NK-92 (cell line): ENCODE measurements around the gene TANC2.
"Not testable (repeated sequence)": the region's sequence is repeated elsewhere in the genome, so short reads cannot be mapped to it uniquely, and the experiment has no call there.

Experiments
- DNase-seq: peaks from one replicate; lab custom pipeline; 2025; ENCODE audit not compliant: unreplicated experiment; lab: John Stamatoyannopoulos, UW

The TANC2 gene

DNA sequence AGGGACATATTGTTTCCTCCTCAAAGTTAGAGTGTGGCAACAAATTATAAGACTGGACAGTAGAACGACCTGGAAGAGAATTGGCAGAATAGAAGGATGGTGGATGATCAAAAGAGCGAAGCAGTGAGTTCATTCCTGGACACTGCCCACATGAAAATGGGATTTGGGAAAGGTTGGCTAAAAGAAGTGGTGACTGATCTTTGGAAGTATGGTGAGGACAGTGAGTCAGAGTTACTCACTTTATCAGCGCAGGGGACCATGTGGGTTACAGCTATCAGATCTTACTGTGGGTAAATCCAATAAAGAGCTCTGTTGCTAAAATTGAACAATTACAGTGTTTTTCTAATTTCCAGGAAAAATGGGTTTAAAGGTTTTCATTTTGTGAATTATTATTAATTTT lies 2.7 kb upstream of the TANC2 start:
- no peak for DNase-seq

DNA sequence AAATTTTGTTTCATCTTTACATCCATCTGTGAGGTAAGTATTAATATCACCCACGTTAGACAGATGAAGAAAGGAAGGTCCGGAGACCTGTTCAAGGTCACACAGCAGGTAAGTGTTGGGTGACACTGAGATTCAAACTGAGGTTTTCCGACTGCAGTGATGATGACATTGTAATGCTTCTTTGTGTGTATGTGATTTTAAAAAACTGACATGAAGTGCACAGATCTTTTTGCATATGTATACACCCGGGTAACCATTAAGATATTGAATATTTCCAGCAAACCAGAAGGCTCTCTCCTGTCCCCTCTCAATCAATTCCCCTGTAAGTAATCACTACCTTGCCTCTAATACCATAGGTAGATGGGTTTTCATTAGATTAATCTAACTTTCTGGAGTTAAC lies 1.5 kb upstream of the TANC2 start:
- DNase-seq, result no peak

DNA sequence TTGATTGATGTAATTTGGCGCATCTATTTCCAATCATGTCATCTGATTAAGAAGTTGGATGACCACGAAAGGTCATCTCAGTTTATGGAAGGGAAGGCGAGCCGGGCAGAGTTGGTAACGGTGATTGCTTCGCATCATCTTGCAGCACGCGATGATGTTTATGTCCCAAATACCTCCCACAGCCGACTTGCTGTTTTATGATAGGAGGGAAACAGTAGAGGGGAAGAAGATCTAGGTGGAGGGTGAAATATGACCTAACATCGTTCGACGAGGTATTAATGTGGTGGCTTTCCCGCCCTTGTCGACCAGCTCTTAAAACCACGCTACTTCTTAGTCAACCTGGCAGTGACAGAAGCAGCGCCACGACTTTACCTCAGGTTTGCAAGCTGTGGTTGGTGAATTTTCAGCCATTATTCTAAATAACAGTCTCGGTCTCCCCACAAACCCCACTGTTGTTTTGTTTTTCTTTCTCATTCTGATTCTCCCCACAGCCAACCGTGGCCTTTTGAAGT lies 805 bp upstream of the TANC2 start:
- no peak for DNase-seq

DNA sequence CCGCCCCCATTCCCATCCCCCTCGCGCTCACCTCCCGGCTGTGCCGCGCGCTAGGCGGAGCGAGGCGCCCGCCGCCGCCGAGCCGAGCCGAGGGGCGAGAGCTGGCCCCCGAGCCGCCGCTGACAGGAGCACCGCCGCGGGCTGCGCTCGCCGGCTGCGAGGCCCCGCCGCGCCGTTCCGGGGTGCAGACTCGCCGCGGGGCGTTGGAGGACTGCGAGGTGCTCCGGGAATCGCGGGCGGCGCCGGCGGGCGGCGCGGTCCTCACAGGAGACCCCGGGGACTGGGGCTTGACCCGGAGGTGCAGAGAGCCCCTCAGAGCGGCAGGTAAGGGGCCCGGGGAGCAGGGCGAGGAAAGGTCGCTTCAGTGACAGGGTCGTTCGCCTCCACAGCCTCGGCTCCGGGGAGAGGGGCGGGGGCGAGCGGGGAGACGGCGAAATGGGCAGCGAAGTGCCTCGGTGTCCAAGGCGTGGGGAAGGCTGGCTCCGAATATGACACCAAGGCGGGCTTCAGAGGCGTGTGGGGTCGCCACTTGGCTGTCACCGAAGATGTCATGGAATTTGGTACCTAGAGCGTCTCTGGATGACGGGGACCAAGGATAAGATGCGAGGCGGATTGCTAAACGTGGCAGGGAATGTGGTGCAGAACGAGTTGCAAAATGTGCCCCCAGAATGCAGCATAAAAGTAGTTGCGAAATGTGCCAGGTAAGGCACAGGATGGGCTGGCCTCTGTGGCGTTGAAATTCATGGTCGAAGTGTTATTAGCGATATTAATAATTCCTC lies 580 bp downstream of the TANC2 start:
- no peak for DNase-seq

DNA sequence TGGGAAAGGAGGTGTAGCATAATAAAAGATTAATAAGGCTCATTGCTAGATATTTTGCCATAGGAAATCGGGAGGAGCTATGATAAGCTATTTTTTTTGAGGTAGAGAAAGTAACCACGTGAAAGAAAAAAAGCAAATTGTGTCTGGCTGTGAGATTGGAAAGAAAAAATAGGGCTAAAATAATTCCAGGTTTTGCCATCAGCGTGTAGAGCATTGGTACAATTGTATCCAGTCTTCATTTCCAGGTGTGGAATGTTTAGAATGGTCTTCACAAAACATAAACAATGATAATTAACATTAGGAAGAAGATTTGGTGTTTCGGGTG lies 1.1 kb downstream of the TANC2 start:
- DNase-seq, result no peak

DNA sequence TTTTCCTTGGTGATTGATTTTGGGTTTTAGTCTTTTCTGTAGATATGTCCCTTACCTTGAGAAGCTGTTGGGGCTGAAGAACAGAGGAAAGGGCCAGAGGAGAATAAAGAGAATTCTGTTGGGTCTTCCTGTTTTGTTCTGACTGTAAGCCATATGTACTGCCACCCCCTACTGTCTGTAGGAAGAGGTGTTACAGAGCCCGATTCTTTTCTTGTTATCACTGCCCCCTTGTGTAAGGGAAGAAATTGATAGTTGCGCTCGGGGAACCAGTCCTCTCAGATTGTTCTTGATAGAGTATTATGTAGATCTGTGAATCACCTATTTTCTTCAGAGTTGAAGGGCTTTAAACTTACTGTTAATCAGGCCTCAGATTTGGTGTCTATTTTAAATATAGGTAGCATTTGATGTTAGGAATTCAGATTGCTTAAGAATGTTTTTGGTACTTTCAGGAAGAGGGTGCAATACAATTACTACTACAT lies 2.4 kb downstream of the TANC2 start:
- no peak for DNase-seq

DNA sequence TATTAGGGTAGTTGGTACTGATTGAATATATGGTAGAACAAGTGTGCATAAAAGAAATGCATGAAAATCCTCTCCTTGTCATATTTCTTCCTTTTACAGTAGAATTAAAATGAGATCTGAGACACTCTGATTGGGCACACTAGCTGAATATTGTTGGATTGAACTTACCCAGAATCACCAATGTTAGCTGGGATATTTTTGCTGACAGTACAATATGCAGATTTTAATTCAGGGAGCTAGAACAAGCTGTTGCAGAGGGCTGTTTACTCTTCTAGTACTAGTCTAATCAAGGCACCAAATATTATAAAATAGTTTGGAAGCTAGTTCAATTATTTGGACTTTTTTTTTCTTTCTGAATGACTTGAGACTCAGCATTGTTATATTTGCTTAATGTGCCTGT lies 4.6 kb downstream of the TANC2 start:
- no peak for DNase-seq

DNA sequence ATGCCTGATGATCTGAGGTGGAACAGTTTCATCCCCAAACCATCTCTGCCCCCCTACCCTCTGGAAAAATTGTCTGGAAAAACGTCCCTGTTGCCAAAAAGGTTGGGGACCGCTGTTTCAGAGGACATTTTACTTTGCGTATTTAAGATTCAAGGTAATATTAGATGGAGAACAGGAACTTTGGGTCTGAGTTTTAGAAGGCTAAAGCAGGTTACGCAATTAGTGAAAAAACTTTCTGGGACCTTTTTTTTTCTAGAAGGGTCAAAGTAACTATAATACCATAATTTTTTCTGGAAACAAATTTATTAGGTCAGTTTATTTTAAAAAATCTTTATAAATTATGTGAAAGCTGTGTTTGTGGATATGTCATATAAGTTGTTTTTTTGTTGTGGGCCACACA lies 5.8 kb downstream of the TANC2 start:
- no peak for DNase-seq

DNA sequence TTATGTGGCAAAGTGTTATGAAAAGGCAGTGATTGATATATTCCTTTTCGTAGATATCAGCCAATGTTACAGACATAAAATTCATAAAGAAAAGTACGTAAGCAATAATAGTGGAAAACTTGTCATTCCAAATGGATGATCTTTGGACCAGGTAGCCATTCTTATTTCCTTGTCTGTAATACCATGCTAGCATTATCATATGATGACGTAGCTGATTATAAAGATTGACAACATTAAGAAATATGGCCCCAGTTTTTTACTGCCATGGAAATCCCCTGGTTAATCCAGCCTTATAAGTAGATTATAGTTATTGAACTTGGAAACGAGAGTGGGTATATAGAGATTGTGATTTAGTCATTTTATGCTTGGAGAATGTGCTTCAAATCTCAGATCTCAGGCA lies 8.8 kb downstream of the TANC2 start:
- no peak for DNase-seq

DNA sequence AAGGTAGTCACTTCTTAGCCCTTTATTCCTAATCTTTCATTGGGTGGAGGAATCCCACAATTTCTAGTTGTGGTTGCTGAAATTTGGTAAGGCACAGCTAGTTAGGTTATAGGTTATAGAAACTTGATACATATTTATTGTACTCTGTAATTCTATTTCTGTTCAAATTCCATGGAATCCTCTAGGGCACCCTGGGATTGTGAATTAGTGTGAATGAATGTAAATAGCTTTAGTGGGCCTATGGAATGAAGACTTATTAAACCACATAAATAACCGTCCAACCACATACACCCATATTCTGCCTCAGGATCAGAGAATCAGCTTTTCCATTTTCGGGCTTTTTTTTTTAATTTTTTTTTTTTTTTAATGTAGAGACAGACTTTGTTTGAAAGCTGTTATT lies 9.2 kb downstream of the TANC2 start:
- no peak for DNase-seq

DNA sequence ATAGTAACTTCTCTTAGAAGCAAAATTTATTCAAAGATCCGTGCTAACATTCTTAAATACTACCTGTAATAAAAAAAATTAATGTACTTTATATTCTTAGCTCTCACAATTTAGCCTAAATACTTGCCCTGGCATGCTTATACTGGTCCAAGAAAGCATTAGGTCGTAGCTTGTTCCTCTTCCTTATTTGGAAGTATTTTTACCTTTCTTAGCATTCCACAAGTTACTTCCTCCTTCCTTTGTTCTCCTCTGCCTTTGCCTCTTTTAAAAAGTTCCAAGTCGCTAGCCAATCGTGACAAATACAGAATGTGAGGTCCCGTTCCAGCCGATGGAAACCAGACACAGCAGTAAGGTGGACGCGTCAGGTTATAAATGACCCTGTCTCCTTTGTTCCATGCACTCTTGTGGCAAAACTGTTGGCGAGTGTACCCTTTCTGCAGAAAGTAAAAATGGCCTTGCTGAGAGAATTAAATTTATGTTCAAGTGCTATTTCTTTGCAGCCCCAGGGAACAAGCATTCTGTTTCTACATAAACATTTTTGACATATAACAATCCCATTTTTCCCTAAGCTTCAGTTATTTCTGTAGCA lies 10.7 kb downstream of the TANC2 start:
- DNase-seq, result not testable (repeated sequence)

DNA sequence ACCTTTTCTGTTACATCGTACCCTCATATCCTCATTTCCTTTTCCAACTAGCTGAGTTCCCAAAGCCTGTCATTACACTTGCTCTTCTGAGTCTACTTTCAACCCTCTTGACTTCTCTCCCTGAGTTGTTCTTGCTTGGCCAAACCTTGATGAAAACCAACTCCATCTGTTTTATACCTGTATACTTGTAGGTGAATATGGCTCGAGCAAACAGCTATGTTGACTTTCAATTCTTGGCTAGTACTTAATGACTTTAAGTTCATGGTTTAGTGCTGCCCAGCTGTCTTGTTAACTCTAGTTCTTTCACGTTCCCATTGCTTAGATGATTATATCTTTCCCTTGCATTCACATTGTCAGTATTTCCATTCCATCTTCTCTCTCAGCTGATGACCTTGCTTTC lies 14.8 kb downstream of the TANC2 start:
- DNase-seq, result no peak

DNA sequence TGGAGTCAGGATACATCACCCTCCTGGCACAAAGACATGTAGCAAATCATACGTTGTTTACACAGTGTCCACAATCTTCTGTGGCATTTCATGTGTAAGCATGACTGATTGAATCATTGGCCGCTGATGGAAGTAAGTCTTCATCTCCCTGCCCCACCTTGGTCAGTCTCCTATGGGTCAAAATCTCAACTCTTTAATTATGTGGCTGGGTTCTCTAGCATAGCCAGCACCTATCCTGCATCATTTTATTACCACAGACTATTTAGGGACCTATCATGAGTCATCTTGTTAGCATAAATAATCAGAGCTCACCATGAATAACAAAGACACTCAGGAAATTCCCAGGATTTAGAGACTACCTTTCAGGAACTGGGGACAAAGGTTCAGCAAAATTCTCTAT lies 15.9 kb downstream of the TANC2 start:
- DNase-seq, result no peak

DNA sequence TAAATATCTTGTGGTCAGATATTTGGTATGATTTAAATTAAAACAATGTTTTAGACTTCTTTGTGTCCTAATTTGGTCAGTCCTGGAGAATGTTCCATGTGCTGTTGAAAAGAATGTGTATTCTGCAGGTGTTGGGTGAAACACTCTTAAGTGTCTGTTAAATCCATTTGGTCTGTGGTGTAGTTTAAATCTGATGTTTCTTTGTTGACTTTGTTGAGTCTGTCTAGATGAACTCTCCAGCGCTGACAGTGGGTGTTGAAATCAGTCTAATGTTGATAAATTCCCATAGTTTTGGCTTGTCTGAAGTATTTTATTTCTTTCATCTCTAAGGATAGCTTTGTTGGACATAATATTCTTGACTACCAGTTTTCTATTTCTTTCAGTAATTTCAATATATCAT lies 18.8 kb downstream of the TANC2 start:
- no peak for DNase-seq

DNA sequence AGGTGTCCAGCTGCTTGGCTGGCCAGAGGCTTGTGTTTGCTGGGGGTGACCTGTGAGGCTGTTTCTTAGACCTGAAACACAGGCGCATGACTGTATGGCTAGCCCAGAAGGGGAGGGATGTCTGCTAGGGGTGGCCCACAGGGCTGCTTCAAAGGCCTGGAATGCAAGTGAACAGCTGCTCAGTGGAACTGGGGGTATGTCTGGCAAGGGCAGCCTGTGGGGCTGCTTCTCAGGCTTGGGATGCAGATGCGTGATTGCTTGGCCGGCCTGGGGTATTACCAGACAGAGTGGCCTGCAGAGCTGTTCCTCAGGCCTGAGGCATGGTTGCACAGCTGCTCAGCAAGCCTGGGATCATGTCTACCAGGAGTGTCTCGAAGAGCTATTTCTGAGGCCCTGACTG lies 20.5 kb downstream of the TANC2 start:
- DNase-seq, result no peak

DNA sequence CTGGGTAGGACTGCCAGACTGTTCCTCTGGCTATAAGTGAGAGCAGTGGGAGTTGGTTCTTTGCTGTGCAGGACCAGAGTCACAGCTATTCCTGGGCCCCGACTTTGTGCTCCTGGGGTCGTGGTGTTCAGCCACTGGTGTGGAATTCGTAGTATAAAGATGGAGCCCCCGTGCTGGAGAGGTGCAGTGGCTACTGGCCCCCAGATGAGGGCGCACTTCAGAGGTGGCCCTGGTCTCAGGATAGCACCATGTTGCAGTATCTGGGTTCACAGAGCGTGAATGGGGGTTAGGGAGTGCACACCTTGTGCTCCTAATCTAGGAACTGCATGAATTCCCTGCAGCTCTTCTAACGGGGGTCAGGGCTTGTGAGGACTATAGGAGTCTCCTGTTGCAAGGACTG lies 21.1 kb downstream of the TANC2 start:
- DNase-seq, result no peak

DNA sequence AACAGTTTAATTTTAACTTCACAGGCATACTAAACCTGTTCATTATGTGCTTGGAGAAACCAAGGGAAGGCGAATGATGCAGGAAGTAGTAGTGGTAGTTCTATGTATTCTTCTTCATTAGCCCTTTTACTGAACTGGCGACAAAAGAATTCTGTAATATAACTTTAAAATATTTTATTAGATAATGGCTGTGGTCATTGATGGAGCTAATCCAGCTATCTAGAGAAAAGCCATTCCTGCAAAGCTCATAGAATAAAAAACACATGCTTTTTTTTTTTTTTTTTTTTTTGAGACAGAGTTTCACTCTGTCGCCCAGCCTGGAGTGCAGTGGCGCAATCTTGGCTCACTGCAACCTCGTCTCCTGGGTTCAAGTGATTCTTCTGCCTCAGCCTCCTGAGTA lies 23.5 kb downstream of the TANC2 start:
- no peak for DNase-seq

DNA sequence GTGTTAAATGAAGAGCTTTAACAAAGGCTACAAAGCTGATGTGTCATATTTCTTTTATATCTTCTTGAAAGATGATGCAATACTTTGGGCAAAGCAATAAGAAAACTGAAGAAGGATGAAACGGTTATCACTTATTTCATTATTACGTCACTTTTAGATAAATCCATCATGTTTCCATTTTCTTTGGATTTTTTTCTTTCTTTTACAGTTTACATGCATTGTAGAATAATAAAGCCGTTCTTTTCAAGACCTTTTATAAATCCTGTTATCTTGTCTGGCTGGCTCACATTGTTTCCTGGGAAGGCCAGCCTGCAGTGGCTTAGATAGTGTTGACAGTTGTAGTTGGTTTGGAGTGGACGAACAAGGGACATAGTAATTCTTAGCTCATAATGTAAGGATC lies 28.9 kb downstream of the TANC2 start:
- DNase-seq, result no peak

DNA sequence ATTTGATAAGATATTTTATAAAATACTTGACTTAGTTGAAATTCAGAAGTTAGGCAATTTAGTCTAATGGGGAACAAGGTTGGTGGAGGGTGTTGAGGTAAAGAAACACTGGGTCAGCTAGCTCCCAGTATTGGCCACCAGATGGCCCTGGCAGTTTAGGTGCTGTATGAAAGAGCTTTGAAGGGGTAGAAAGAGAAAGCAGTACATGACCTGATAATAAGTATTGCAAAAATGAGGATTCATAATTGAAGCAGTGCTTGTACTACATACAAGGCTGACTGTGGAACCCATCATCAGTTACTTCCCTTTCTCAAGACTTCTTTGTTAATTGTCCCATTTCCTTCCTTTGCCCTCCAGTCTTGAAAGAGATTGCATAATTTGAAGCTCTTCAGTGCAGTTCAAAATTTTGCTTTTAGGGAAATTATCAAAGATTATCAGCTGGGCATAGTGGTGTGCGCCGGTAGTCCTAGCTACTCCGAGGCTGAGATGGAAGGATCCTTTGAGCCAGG lies 29.4 kb downstream of the TANC2 start:
- DNase-seq, result no peak

DNA sequence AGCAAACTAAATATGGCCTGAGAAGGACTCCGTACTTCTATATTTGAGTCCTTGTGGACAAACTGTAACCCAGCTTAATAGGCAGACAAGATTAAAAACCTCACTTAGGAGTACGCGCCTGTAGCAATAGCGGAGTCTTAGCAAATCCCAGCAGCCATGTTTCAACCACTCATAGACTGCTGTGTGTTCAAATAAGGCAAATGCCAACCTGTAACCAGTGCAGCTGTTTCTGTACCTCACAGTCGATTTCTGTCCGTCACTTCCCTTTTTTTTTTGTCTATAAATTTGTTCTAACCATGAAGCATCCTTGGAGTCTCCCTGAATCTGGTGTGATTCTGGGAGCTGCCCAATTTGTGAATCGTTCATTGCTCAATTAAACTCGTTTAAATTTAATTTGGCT lies 30.2 kb downstream of the TANC2 start:
- no peak for DNase-seq

DNA sequence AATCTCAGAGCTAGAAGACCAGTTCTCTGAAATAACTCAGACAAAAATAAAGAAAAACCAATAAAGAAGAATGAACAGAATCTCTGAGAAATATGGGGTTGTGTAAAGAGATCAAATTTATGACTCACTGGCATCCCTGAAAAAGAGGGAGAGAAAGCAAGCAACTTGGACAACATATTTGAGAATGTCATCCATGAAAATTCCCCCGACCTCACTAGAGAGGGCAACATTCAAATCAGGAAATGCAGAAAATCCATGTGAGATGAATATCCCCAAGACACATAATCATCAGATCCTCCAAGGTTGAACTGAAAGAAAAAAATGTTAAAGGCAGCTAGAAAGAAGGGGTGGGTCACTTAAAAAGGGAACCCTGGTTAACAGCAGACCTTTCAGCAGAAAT lies 32.1 kb downstream of the TANC2 start:
- DNase-seq, result no peak

DNA sequence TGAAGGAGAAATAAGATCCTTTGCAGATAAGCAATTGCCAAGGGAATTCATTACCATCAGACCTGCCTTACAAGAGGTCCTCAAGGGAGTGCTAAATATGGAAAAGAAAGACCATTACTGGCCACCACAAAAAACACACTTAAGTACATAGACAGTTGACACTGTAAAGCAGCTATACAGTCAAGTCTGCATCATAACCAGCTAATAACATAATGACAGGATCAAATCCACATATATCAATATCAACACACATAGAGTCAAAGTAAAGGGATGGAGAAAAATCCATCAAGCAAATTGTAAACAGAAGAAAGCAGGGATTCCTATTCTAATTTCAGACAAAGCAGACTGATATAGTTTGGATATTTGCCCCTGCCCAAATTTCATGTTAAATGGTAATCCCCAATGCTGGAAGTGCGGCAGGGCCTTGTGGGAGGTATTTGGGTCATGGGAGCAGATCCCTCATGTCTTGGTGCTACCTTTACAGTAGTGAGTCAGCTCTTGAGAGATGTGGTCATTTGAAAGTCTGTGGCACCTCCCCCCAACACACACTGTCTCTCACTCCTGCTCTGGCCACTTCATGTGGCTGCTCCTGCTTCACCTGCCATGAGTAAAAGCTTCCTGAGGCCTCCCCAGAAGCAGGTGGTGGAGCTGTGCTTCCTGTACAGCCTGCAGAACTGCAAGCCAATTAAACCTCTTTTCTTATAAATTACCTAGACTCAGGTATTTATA lies 32.8 kb downstream of the TANC2 start:
- DNase-seq, result no peak
